ENCODE measurements around the gene BCLAF3.

The BCLAF3 gene

DNA sequence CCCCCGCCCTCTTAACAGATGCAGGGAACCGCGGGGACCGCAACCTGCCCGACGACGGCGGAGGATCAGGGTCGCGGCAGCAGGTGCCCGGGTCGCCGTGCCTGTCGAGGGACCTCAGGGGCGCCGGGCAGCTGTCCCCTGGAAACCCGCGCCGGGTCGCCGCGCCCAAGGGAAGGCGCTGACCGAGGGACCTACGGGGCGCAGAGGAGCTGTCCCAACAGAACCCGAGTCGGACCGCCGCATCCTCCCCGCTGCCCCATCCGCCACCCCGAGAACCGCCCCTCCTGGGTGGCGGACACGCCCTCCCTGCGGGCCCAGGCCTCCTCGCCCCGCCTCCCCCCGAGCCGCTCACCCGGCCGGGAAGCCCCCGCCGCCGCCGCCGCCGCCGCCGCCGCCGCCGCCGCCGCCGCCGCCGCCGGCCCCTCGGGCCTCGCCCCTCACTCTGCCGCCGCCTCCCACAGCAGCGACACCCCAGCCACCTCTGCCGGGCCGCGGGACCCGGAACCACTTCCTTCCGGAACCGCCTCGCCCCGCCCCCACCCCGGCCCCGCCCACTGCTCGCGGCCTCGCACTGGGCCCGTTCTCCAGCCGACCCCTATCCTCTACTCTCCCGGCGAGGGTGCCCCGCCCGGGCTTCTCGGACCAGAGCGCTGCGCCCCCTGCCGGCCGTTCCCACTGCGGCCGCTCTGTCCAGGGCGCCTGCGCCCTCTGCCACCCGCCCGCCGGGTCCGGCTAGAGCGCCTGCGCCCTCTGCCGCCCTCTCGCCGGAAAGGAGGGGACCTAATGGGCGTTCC, at the start of gene BCLAF3:
TSS of gene BCLAF3 (minus strand) at position 506 of the 794 bp plus-strand sequence. CDS start 20,797 bp downstream, outside the sequence.
- Histone ChIP-seq H3K4me3 (ENCODE audit: low read depth, low read length) (peak within 1 kb of the TSS; percentile 97), H3K79me2 (ENCODE audit: control insufficient read depth, insufficient read depth, low read length, unreplicated experiment) (peaks cover 20% of the 10 kb centered on the region), H3K27ac (ENCODE audit: low read depth, low read length) (no peak within 1 kb of the TSS), H3K4me1 (ENCODE audit: control insufficient read depth, insufficient read depth, low read length, unreplicated experiment) (peaks cover 4% of the 10 kb centered on the region), H2AFZ (ENCODE audit: low read length, unreplicated experiment) (peak within 1 kb of the TSS; percentile 100), H3K36me3 (ENCODE audit: insufficient read depth, low read length) (0 out of 2 replicates have a peak, but pooled peaks cover 3% of the 10 kb centered on the region), H3K27me3 (ENCODE audit: insufficient read depth, low read length) (no peaks in the 10 kb centered on the region)

DNA sequence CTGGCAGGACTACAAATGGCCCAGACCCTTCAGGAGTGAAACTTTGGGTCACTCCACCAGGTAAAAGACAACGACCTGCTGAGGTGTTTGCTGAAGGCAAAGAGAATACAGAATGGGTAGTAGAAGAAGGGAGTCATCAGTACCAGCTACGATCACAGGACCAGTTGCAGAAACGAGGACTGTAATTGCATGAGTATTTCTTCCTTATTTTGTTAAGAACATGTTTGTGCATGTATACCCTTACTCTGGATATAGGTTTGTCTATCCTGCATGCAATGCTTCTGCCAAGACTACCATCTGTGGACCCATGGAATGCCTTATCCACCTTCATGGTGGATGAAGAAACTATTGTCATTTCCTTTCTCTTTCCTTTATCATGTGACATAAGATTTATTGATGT, 48.1 kb upstream of the BCLAF3 start:
- Histone ChIP-seq H3K27me3 (ENCODE audit: insufficient read depth, low read length) (no peaks in the 10 kb centered on the region), H2AFZ (ENCODE audit: low read length, unreplicated experiment) (no peak overlapping the region), H3K4me3 (ENCODE audit: low read depth, low read length) (no peak overlapping the region), H3K27ac (ENCODE audit: low read depth, low read length) (no peak overlapping the region), H3K36me3 (ENCODE audit: insufficient read depth, low read length) (no peaks in the 10 kb centered on the region), H3K4me1 (ENCODE audit: control insufficient read depth, insufficient read depth, low read length, unreplicated experiment) (no peaks in the 10 kb centered on the region), H3K79me2 (ENCODE audit: control insufficient read depth, insufficient read depth, low read length, unreplicated experiment) (no peaks in the 10 kb centered on the region)

DNA sequence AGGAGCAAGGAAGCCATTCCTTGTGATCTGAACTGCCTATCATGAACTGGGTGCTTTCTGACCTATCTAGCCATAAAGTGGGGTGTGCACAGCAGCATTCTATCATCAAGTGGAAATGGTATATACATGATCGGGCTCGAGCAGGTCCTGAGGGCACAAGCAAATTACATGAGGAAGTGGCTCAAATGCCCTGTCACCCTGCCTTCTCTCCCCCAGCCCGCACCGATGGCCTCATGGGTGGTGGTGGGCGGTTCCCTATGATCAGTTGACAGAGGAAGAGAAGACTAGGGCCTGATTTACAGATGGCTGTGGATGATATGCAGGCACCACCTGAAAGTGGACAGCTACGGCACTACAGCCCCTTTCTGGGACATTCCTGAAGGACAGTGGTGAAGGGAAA, 46.3 kb upstream of the BCLAF3 start:
- no peaks in the 10 kb centered on the region for H3K27me3 ChIP-seq (ENCODE audit: insufficient read depth, low read length)
- H3K4me1 ChIP-seq (ENCODE audit: control insufficient read depth, insufficient read depth, low read length, unreplicated experiment), result no peaks in the 10 kb centered on the region
- no peaks in the 10 kb centered on the region for H3K36me3 ChIP-seq (ENCODE audit: insufficient read depth, low read length)
- H3K4me3 ChIP-seq (ENCODE audit: low read depth, low read length), result no peak overlapping the region
- no peaks in the 10 kb centered on the region for H3K79me2 ChIP-seq (ENCODE audit: control insufficient read depth, insufficient read depth, low read length, unreplicated experiment)
- H3K27ac ChIP-seq (ENCODE audit: low read depth, low read length), result no peak overlapping the region
- no peak overlapping the region for H2AFZ ChIP-seq (ENCODE audit: low read length, unreplicated experiment)

DNA sequence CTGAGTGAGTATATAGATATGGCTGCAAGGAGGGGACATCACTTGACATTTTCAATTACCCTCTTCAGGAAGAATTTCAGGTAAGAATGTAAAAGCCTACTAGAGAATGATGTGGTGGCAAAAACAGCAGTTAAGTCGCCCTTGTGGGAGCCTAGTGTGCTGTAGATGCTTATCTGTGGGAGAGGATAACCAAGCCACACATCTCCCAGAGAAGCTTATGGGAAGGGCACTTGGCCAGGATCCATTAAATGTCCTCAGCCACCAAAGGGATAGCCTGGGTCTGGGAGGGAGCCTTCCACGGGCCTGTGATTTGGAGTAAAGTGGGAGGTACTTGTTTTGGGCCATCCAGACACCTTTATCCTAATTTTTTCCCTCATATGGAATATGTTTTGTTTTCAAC, 41.3 kb upstream of the BCLAF3 start:
- no peak overlapping the region for H2AFZ ChIP-seq (ENCODE audit: low read length, unreplicated experiment)
- H3K27me3 ChIP-seq (ENCODE audit: insufficient read depth, low read length), result no peaks in the 10 kb centered on the region
- H3K4me3 ChIP-seq (ENCODE audit: low read depth, low read length), result no peak overlapping the region
- no peaks in the 10 kb centered on the region for H3K36me3 ChIP-seq (ENCODE audit: insufficient read depth, low read length)
- no peaks in the 10 kb centered on the region for H3K4me1 ChIP-seq (ENCODE audit: control insufficient read depth, insufficient read depth, low read length, unreplicated experiment)
- no peaks in the 10 kb centered on the region for H3K79me2 ChIP-seq (ENCODE audit: control insufficient read depth, insufficient read depth, low read length, unreplicated experiment)
- H3K27ac ChIP-seq (ENCODE audit: low read depth, low read length), result no peak overlapping the region

DNA sequence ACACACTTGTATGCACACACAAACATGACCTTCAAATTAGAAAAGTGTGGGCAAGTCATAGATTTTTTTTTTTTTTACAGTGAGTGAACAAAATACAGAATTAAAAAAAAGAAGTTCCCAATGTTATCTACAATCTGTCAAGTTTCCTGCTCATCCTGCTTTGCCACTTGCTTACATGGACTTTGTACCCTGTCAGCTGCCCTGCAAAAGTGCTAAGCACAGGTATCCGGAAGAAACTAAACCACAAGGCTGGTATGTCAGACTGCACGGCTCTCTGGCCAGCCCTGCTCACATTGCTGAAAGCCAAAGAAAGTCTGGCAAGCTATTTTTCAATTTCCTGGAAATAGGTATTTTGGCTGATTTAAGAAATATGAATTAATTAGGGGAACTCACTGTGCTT, 38.9 kb upstream of the BCLAF3 start:
- Histone ChIP-seq H3K36me3 (ENCODE audit: insufficient read depth, low read length) (no peaks in the 10 kb centered on the region), H3K79me2 (ENCODE audit: control insufficient read depth, insufficient read depth, low read length, unreplicated experiment) (no peaks in the 10 kb centered on the region), H3K27me3 (ENCODE audit: insufficient read depth, low read length) (no peaks in the 10 kb centered on the region), H3K27ac (ENCODE audit: low read depth, low read length) (no peak overlapping the region), H3K4me1 (ENCODE audit: control insufficient read depth, insufficient read depth, low read length, unreplicated experiment) (peaks cover 11% of the 10 kb centered on the region), H3K4me3 (ENCODE audit: low read depth, low read length) (no peak overlapping the region), H2AFZ (ENCODE audit: low read length, unreplicated experiment) (no peak overlapping the region)

DNA sequence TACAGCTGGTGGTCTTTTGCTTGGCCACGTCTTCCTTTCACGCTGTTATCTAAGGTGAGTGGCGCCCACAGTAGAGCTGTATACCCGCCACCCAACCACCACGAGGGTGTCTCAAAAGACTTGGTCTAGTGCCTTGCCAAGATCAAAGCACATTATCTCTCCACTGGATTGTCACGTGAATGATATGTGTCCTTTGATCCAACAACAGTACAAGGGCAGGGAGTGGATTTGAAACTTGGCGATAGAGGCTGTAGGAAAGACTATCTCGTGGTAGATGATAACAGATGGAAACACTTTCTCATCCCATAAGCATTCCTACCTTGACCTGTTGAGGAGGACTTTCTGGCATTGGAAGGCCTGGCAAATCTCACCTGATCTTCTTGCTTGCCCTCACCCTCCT, 37.7 kb upstream of the BCLAF3 start:
- no peaks in the 10 kb centered on the region for H3K36me3 ChIP-seq (ENCODE audit: insufficient read depth, low read length)

DNA sequence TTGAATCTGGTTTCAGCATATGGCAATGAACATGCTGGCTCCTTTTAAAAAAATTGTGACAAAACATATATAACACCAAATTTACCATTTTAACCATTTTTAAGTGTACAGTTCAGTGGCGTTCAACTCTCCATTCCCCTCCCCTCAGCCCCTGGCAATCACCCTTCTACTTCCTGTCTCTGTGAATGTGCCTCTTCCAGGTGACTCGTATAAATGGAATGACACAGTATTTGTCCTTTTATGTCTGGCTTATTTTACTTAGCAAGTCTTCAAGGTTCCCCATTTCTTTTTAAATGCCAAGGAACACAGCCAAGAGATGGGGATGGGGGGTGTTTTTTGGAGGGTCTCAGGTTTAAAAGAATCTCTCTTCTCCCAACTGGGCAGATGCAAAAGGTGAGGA, 35.4 kb upstream of the BCLAF3 start:
- no peaks in the 10 kb centered on the region for H3K36me3 ChIP-seq (ENCODE audit: insufficient read depth, low read length)
- peak overlapping the region; percentile 50 for H2AFZ ChIP-seq (ENCODE audit: low read length, unreplicated experiment)
- H3K27me3 ChIP-seq (ENCODE audit: insufficient read depth, low read length), result no peaks in the 10 kb centered on the region
- H3K79me2 ChIP-seq (ENCODE audit: control insufficient read depth, insufficient read depth, low read length, unreplicated experiment), result no peaks in the 10 kb centered on the region
- H3K4me3 ChIP-seq (ENCODE audit: low read depth, low read length), result 0 out of 2 replicates have a peak overlapping the region, but pooled peaks have one; percentile 40
- H3K27ac ChIP-seq (ENCODE audit: low read depth, low read length), result no peak overlapping the region
- H3K4me1 ChIP-seq (ENCODE audit: control insufficient read depth, insufficient read depth, low read length, unreplicated experiment), result peaks cover 11% of the 10 kb centered on the region

More for the DNA sequence above, 37.7 kb upstream of the BCLAF3 start:
- Histone ChIP-seq H3K4me1 (ENCODE audit: control insufficient read depth, insufficient read depth, low read length, unreplicated experiment) (peaks cover 11% of the 10 kb centered on the region), H3K27ac (ENCODE audit: low read depth, low read length) (no peak overlapping the region), H3K4me3 (ENCODE audit: low read depth, low read length) (no peak overlapping the region), H3K79me2 (ENCODE audit: control insufficient read depth, insufficient read depth, low read length, unreplicated experiment) (no peaks in the 10 kb centered on the region), H3K27me3 (ENCODE audit: insufficient read depth, low read length) (no peaks in the 10 kb centered on the region), H2AFZ (ENCODE audit: low read length, unreplicated experiment) (no peak overlapping the region)

DNA sequence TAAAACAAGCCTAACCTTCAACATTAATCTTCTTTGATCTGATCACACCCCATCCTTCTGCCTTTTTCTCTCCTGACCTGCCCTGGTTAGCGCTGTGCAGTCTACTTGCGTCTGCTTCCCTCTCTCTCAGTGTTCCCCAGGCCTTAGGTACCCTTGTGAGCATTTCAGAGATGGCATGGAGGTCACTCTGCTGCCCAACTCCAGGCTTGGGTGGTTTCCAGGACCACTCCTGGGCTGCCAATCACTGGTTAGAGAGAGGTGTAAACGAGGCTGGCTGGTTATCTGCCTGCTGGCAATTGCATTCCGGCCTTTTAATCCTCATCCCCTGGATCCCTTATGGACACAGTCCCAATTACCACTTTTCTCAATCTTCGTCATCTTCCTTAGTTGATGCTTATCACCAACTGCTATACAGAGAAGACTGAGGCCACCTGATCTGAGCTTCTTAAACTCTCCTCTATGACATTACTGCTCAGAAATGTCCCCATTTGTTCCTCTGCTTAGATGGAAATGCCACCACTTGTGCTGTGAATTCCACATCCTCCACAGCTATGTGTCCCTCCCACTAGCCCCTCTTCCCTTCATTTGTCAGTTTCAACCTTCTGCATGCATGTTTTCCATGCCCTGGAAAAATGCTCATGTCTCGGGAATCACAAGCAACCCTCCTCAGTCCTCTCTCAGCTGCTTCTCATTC, 29.0 kb upstream of the BCLAF3 start:
- no peak overlapping the region for H3K27ac ChIP-seq (ENCODE audit: low read depth, low read length)
- H3K4me3 ChIP-seq (ENCODE audit: low read depth, low read length), result no peak overlapping the region
- H3K79me2 ChIP-seq (ENCODE audit: control insufficient read depth, insufficient read depth, low read length, unreplicated experiment), result no peaks in the 10 kb centered on the region
- no peak overlapping the region for H2AFZ ChIP-seq (ENCODE audit: low read length, unreplicated experiment)
- no peaks in the 10 kb centered on the region for H3K4me1 ChIP-seq (ENCODE audit: control insufficient read depth, insufficient read depth, low read length, unreplicated experiment)
- peaks cover 10% of the 10 kb centered on the region for H3K36me3 ChIP-seq (ENCODE audit: insufficient read depth, low read length)
- H3K27me3 ChIP-seq (ENCODE audit: insufficient read depth, low read length), result no peaks in the 10 kb centered on the region

DNA sequence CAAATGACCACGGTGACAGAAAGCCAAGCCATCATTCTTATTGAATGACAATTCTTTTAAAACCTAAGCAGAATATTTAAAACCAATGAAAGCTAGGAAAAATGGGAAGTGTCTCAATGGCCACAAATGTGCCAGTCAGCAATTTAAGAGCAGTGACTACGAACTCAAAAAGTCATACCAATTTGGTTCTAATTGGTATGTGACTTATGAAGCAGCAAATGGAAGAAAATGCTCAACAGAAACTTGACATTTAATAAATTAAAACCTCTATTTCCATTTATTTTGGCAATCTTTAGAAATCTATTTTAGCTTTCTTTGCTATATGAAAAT, 25.7 kb upstream of the BCLAF3 start:
- no peaks in the 10 kb centered on the region for H3K27me3 ChIP-seq (ENCODE audit: insufficient read depth, low read length)
- H3K4me1 ChIP-seq (ENCODE audit: control insufficient read depth, insufficient read depth, low read length, unreplicated experiment), result no peaks in the 10 kb centered on the region
- no peak overlapping the region for H3K27ac ChIP-seq (ENCODE audit: low read depth, low read length)
- H3K4me3 ChIP-seq (ENCODE audit: low read depth, low read length), result no peak overlapping the region
- H3K36me3 ChIP-seq (ENCODE audit: insufficient read depth, low read length), result peaks cover 10% of the 10 kb centered on the region
- H3K79me2 ChIP-seq (ENCODE audit: control insufficient read depth, insufficient read depth, low read length, unreplicated experiment), result no peaks in the 10 kb centered on the region
- no peak overlapping the region for H2AFZ ChIP-seq (ENCODE audit: low read length, unreplicated experiment)

DNA sequence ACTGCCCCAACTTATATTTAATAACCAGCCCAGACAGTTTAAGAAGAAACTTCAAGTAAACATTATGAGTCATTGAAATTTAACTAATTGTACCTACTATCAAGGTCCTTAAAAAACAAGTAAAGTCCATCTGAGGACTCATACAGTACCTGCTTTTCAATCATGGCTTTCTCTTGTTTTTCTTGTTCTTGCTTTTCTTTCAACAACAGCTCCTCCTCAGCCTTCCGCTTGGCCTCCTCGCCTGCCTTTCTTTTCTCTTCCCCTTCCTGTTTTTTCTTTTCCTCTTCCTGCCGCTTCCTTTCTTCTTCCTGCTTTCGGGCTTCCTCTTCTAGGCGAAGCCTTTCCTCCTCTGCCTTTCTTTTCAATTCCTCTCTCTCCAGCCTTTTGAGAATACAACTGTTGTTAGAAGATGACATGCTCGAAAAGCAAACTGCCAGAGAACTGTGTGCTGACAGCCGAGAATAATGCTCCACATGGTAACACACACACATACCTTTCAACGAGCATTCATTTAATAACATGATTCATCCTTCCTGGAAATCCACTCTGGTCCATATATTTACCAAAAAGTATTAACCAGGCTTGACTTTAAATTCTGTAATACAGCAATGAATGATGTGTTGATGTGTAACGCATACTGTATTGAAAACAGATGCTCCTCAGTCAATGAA, 25.2 kb upstream of the BCLAF3 start:
- Histone ChIP-seq H3K27ac (ENCODE audit: low read depth, low read length) (no peak overlapping the region), H3K79me2 (ENCODE audit: control insufficient read depth, insufficient read depth, low read length, unreplicated experiment) (no peaks in the 10 kb centered on the region), H3K27me3 (ENCODE audit: insufficient read depth, low read length) (no peaks in the 10 kb centered on the region), H2AFZ (ENCODE audit: low read length, unreplicated experiment) (no peak overlapping the region), H3K36me3 (ENCODE audit: insufficient read depth, low read length) (peaks cover 10% of the 10 kb centered on the region), H3K4me1 (ENCODE audit: control insufficient read depth, insufficient read depth, low read length, unreplicated experiment) (no peaks in the 10 kb centered on the region), H3K4me3 (ENCODE audit: low read depth, low read length) (no peak overlapping the region)
